Measurements from ENCODE around the gene CASQ1.

The CASQ1 gene

DNA sequence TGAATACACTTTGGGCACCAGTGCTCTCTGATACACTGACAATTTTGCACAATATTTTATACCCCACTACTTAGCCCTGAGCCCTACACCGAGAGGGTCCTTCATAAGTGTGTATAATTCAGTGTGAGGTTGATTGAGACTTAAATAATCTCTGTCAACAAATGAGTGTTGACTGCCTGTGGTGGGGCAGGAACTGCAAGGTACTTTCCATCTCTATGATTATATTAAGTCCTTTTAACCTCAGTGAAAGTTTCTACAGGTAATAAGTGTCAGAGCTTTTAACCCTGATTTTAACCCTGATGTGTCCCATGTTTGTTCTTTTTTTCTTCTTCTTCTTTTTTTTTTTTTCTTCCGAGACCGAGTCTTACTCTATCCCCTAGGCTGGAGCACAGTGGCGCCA, 5.8 kb downstream of the CASQ1 start:
- no peak overlapping the region for H3K4me3 ChIP-seq (ENCODE audit: low read length)
- DNase-seq (ENCODE audit: low read depth, low spot score), result no peak

DNA sequence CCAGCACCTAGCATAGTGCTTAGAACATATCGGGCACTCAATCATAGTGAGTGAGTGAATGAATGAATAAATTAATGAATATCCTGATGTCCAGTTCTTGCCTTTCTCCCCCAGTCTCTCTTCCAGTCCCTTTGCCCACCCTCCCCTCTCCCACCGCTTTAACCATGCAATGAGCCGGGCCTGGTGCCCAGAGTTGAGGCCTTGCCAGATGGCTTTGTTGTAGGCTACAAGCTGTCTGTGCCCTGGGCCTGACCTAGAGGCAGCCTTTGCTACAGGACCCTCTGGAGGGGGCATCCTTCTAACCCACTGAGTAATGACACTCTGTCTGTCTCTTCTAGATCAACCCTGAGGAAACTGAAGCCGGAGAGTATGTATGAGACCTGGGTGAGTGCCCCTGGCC, 6.9 kb downstream of the CASQ1 start:
- no peak for DNase-seq (ENCODE audit: low read depth, low spot score)

GRCh38 chr1:160200786-160201185, 10.4 kb downstream of the CASQ1 start:
- no peak for DNase-seq (ENCODE audit: low read depth, low spot score)
- H3K4me3 ChIP-seq (ENCODE audit: low read length), result no peak overlapping the region

More for the DNA sequence above, 6.9 kb downstream of the CASQ1 start:
- no peak overlapping the region for H3K4me3 ChIP-seq (ENCODE audit: low read length)

DNA sequence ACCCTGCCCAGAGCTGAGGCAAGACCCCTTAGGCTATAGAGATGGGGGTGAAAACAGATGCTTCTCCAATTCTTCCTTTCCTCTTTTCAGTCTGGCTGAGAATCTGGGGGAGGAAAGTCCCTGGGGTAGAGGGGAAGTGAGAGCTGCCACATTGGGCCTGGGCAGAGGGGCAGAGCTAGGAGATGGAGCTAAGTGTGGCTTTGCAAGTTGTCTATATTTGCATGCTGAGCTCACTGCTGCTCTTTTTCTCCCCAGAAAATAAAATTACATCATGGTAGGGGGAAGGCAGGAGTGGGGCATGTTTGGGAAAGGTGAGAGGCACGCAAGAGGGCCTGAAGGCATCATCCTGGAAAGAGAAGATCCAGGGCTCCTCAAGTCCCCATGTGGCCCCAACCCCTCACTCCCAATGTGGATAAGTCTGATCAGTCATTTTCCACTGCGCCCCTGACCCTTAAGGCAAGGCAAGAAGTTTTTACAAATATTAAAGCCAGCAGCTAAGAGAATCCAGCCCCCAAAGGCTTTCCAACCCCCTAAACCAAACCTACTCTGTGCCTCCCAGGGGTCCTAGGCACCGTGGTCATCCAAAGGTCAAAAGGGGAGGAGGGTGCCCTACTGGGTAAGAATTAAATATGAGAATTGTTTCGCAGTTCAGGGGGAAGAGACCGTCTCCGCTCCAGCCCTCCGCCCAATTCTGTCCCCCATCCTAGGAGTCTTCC, 14.3 kb downstream of the CASQ1 start:
- no peak for DNase-seq (ENCODE audit: low read depth, low spot score)
- peak overlapping the region; percentile 44 for H3K4me3 ChIP-seq (ENCODE audit: low read length)

GRCh38 chr1:160205242-160206035, 15.1 kb downstream of the CASQ1 start, which contains the start of gene PEA15:
Gene PEA15, plus strand, starts transcription at chr1:160205384. Its CDS starts 6,161 bp downstream, at chr1:160211545.
- peak within 1 kb of the TSS; percentile 84 for H3K4me3 ChIP-seq (ENCODE audit: low read length)
- DNase-seq (ENCODE audit: low read depth, low spot score), result peak; percentile 8

DNA sequence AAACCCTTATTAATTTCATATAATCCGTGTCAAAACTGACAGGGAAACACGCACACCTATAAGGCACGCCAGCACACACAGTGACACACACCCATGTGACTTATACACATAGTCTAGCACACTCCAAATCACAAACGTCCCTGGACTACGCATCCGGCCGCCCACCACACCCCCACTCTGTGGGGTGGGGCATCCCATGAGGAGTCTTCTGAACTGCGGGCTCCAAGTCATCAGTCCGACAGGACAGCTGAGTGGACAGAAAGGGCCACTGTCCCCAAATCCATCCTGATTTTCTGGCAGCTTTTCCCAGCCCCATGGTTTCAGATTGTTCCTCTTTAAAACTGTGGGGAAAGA, 15.6 kb downstream of the CASQ1 start:
- H3K4me3 ChIP-seq (ENCODE audit: low read length), result peak overlapping the region; percentile 84
- no peak for DNase-seq (ENCODE audit: low read depth, low spot score)

- peak overlapping the region; percentile 84 for H3K4me3 ChIP-seq (ENCODE audit: low read length)
- no peak for DNase-seq (ENCODE audit: low read depth, low spot score)
These were observed 16.2 kb downstream of the CASQ1 start for GRCh38 chr1:160206421-160207117.

GRCh38 chr1:160207118-160207650, 16.8 kb downstream of the CASQ1 start:
- no peak overlapping the region for H3K4me3 ChIP-seq (ENCODE audit: low read length)
- no peak for DNase-seq (ENCODE audit: low read depth, low spot score)

- no peak for DNase-seq (ENCODE audit: low read depth, low spot score)
- no peak overlapping the region for H3K4me3 ChIP-seq (ENCODE audit: low read length)
These were observed 17.6 kb downstream of the CASQ1 start for GRCh38 chr1:160207771-160208556.

GRCh38 chr1:160208557-160209320, 18.4 kb downstream of the CASQ1 start:
- no peak overlapping the region for H3K4me3 ChIP-seq (ENCODE audit: low read length)
- no peak for DNase-seq (ENCODE audit: low read depth, low spot score)

- no peak overlapping the region for H3K4me3 ChIP-seq (ENCODE audit: low read length)
- no peak for DNase-seq (ENCODE audit: low read depth, low spot score)
These were observed 19.1 kb downstream of the CASQ1 start for GRCh38 chr1:160209321-160210046.

DNA sequence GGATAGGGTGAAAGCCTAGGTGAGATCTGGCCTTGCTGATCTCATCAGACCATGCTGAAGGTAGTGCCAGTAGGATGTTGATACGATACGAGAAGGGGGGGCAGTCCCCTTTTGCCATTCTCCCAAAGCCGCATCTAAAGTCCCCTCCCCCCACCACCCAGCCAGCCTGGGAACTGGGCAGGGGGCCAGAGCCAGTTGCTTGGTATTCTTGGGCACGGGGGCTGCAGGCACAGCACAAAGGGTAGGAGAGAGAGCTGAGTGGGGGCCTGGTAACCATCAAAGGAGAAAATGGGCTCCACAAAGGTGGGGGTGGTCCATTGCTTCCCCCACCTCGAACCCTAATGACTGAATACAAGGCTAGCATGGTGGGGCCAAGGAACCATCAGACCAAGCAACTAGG, 20.2 kb downstream of the CASQ1 start:
- no peak for DNase-seq (ENCODE audit: low read depth, low spot score)
- no peak overlapping the region for H3K4me3 ChIP-seq (ENCODE audit: low read length)

GRCh38 chr1:160211046-160211790, 20.8 kb downstream of the CASQ1 start:
- no peak overlapping the region for H3K4me3 ChIP-seq (ENCODE audit: low read length)
- DNase-seq (ENCODE audit: low read depth, low spot score), result no peak

GRCh38 chr1:160214481-160215140, 24.2 kb downstream of the CASQ1 start:
- DNase-seq (ENCODE audit: low read depth, low spot score), result no peak
- no peak overlapping the region for H3K4me3 ChIP-seq (ENCODE audit: low read length)

DNA sequence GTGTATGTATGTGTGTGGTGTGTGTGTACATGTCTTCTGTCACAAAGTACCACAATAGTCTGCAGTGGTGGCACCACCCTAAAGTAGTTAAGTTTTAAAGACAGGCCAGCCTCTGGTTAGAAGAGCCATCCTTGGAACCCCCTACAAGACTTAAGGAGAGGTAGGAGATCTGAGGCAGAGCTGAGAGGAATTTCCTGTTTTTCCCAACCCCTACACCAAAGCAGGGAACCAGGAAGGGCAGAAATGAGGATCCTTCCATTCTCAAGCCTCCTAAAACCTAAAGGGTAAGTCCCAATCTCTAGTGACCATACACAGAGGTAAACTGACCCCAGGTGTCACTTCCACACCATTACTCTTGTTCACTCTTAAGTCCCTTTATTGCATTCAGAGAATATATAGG, 25.9 kb downstream of the CASQ1 start:
- H3K4me3 ChIP-seq (ENCODE audit: low read length), result no peak overlapping the region
- DNase-seq (ENCODE audit: low read depth, low spot score), result no peak

GRCh38 chr1:160217481-160218051, 27.2 kb downstream of the CASQ1 start:
- H3K4me3 ChIP-seq (ENCODE audit: low read length), result no peak overlapping the region
- no peak for DNase-seq (ENCODE audit: low read depth, low spot score)
